Right lobe of liver (tissue), 6 donors: ENCODE results near the gene ARHGEF37. TPM values are rescaled to one million over a fixed set of nuclear protein-coding genes. Genes with fewer than 3 reads are reported as not detected.

Experiments
- ATAC-seq, 4 donors: fragments of 200-7000 bp; cut with Tn5 transposase; one replicate each; pipeline ENCODE4 v1.9.1; 2020; ENCODE audit warnings: mild to moderate bottlenecking in 4 of 4, moderate library complexity in 4 of 4
- DNase-seq, 3 donors: peaks; one replicate each; pipeline ENCODE4 v3.0.0-alpha.2; 2020
- H3K27ac ChIP-seq, 3 donors: fragments of 200-600 bp; one replicate each; pipeline ENCODE4 v1.8.0; 2022
- H3K27me3 ChIP-seq, 2 donors: fragments of 200-600 bp; one replicate each; pipeline ENCODE4 v1.8.0; 2022
- H3K36me3 ChIP-seq, 4 donors: fragments of 200-600 bp; sonication (generic) in 1 of 4; one replicate each; pipeline versions ENCODE4 v1.5.1 to v1.8.0; 2017 to 2022; ENCODE audit warnings: control low read depth in 1 of 4
- H3K4me1 ChIP-seq, 4 donors: fragments of 200-600 bp; sonication (generic) in 1 of 4; one replicate each; pipeline versions ENCODE4 v1.5.1 to v1.8.0; 2017 to 2022; ENCODE audit warnings: control low read depth in 1 of 4
- H3K4me3 ChIP-seq, 3 donors: fragments of 200-600 bp; one replicate each; pipeline ENCODE4 v1.8.0; 2022
- H3K9me3 ChIP-seq, 4 donors: fragments of 200-600 bp; sonication (generic) in 1 of 4; one replicate each; pipeline versions ENCODE4 v1.5.1 to v1.8.0; 2017 to 2022; ENCODE audit warnings: control low read depth in 1 of 4
- POLR2A ChIP-seq: fragments of 450-650 bp; IDR thresholded peaks from one replicate; pipeline ENCODE4 v1.6.1; 2017; ENCODE audit warnings: antibody characterized with exemption, mild to moderate bottlenecking
- WGBS: methylation state at CpG from one replicate; pipeline ENCODE4 v1.1.6; 2018; ENCODE audit warnings: low coverage, low lambda C conversion rate; ENCODE audit not compliant: insufficient coverage; ENCODE audit errors: missing lambda C conversion rate; 5-methylcytosine and 5-hydroxymethylcytosine counted together
- intact Hi-C, 2 donors: fragments of 100-400 bp; cut with DNase I; formaldehyde crosslinking; loops; one replicate each; pipeline versions ENCODE4 v1.11.2 to v1.14.1; 2022
- total RNA-seq, 6 experiments: library from RNA; depleted of rRNA in 2 of 6; stranded (reverse); fragments of >200 nt in 2 of 6; fragmentation: NEBNext Ultra II Directional in 3 of 6; extraction: Animal tissue kit (Norgen Biotek cat#: 25700) in 3 of 6; gene quantifications; one replicate each; pipeline versions ENCODE4 v1.1.0 to v1.2.4, GENCODE V29; 2016 to 2023
- TF ChIP-seq, protein P1 (sequence below), 4 donors: fragments of 200-600 bp in 3 of 4; fragments of 450-650 bp in 1 of 4; IDR thresholded peaks; one replicate each; pipeline versions ENCODE4 v1.5.1 to v1.8.0; 2016 to 2022; ENCODE audit warnings: antibody characterized with exemption in 4 of 4, mild to moderate bottlenecking in 2 of 4
- donor health status: DM: no; HTN: yes; CAD: no.
- donor health status: DM: no; HTN: no; CAD: no.
- donor health status: DM: no; HTN: no; CAD: no.
- donor health status: DM: no; HTN: yes; CAD: no.
- donor health status: DM: no; HTN: yes; CAD: no.

The ARHGEF37 gene
- total RNA-seq, 6 experiments from 2014 or later: 1.6 to 7.3 (median 2.1) TPM

DNA sequence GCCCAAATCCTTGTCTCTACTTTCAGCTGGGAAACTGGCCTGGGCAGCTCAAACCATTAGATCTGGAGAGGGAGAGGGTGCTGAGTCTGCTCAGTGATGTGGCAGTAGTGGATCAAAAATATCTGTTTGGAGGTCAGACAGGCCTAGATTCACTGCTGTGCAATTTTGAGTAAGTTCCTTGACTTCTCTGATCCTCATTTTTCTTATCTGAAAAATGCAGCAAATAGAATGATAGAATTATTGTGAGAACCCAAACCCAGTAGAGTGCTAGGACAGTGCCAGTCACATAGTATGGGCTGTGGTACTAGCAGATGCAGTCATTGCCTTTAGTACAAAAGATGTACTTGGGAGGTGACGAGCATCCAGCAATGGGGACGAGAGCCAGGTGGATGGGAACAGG lies 50.2 kb downstream of the ARHGEF37 start:
- no peak overlapping the region for H3K27ac ChIP-seq
- H3K4me1 ChIP-seq: no peaks in the 10 kb centered on the region
- no peak for ATAC-seq
- no peaks in the 10 kb centered on the region for H3K9me3 ChIP-seq
- H3K27me3 ChIP-seq: no peaks in the 10 kb centered on the region
- intact Hi-C loops: loop anchor here in 1 of 2 donors (10.0 kb wide), 1 partner anchor 363 kb away; no protein-coding TSS in a partner anchor
- H3K4me3 ChIP-seq: no peak overlapping the region
- no peak for TF ChIP-seq POLR2A
- TF ChIP-seq, protein P1, sequence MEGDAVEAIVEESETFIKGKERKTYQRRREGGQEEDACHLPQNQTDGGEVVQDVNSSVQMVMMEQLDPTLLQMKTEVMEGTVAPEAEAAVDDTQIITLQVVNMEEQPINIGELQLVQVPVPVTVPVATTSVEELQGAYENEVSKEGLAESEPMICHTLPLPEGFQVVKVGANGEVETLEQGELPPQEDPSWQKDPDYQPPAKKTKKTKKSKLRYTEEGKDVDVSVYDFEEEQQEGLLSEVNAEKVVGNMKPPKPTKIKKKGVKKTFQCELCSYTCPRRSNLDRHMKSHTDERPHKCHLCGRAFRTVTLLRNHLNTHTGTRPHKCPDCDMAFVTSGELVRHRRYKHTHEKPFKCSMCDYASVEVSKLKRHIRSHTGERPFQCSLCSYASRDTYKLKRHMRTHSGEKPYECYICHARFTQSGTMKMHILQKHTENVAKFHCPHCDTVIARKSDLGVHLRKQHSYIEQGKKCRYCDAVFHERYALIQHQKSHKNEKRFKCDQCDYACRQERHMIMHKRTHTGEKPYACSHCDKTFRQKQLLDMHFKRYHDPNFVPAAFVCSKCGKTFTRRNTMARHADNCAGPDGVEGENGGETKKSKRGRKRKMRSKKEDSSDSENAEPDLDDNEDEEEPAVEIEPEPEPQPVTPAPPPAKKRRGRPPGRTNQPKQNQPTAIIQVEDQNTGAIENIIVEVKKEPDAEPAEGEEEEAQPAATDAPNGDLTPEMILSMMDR (IDR thresholded peaks at IDR 0.05): no peak
- H3K36me3 ChIP-seq: no peaks in the 10 kb centered on the region
- no peak for DNase-seq
- 90% methylated on average over 2 of the region's 2 CpGs for WGBS

DNA sequence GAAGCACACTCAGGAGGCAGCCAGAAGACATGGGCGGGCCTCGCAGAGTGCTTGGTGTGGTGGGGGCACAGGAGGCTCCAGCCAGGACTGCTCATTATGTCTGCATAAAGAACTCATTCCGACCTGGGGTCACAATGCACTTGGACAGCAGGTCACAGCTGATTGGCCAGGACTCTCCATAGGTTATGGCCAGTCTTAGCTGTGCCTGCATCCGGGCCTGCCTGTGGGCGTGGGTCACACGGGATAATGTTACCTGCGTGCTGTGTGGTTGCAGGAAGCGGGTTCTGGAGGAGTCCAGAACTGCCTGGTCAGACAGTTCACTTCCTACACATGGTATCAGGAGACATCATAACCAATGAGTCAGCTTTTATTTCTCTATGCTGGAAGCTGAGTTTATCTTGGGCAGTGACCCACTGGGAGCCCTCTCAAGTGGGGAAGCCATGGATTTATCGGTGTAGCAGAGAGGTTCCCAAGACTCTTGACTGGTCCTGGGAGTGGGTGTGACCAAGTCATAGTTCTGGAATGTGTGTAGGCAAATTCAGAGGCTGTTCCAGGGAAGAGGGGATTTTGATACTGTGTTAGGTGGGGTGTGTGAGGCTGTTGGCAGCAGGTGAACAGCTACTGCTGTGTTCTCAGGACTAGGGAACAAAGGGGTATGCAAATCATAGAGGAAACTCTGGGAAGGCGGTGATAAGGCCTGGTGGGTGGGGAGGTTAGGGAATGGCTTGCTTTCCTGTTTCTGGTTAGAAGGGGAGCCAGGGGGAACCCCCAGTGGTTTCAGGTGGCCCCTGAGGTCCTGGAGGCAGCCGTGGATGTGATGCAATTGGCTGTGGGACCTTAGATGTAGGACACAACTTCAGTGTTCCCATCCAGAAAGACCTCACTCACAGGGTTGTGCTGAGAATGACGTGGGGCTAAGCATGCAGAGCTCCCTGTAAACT lies 51.3 kb downstream of the ARHGEF37 start:
- peak in 3 of 4 donors; percentile 15 to 22 (median 18) for ATAC-seq
- DNase-seq: no peak
- Histone ChIP-seq H3K4me1 (no peaks in the 10 kb centered on the region), H3K27me3 (no peaks in the 10 kb centered on the region), H3K9me3 (no peaks in the 10 kb centered on the region), H3K4me3 (no peak overlapping the region), H3K27ac (no peak overlapping the region), H3K36me3 (no peaks in the 10 kb centered on the region)
- TF ChIP-seq POLR2A: no peak
- TF ChIP-seq, protein P1 (IDR thresholded peaks at IDR 0.05): no peak
- WGBS: 55% methylated on average over 1 of the region's 12 CpGs
- intact Hi-C loops: loop anchor here in 1 of 2 donors (10.0 kb wide), 1 partner anchor 362 kb away; no protein-coding TSS in a partner anchor

DNA sequence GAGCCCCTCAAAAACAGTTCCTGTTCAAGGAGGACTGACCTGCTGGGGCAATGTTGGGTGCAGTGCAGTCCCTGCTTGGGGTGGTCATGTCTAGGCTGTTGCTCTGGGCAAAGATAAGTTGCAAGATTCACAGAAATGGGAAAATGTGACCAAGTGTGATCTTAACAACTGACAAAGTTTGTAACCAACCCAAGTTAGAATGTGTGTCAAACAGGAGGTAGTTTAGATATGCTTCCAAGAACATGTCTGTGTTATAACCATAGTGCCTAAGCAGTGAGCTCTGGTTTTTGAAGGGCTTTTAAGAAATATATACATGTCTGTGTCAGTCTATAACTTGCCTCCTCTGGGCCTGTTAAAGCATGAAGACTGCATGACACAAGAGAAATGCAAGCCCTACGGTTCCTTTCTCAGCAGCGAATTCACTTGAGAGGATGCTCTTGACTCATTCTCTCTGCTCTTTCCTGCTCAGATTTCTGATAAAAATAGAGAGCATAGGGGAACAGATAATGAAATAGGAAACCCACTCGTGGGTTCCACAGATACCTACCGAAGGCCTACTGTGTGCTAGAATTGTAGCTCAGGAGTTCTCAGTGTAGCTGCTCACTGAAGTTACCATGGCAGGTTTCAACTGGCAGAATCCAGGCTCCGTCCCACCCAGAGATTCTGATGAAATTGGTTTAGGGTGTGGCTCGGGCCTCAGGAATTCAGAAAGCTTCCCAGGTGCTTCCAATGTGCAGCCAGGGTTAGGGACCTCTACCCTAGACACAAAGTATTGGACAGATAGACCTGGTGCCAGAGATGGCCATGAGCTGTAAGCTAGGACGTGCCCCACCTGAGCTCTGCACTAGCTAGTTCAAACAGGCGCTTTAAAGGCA lies 52.4 kb downstream of the ARHGEF37 start:
- no peaks in the 10 kb centered on the region for H3K4me1 ChIP-seq
- TF ChIP-seq, protein P1 (IDR thresholded peaks at IDR 0.05): no peak
- no peak for TF ChIP-seq POLR2A
- WGBS: 66% methylated on average over 6 of the region's 8 CpGs

DNA sequence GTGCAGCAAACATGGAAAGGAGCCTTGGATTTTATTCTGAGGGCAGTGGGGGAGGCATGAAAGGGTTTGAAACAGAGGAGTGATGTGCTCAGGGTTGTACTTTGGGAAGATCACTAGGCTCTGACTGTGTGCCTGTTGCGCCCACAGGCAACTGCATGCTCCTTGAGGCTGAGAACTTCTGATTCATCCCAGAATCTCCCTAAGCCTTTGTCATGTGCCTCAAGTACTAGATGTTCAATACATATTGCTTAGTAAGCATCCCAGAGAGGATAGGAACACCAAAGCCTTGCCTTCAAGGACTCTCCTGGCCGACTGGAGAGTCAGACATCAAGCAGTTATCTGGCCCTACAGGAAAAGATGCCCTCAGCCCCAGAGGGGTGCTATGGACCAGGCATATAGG lies 54.1 kb downstream of the ARHGEF37 start:
- Histone ChIP-seq H3K27ac (no peak overlapping the region), H3K9me3 (no peaks in the 10 kb centered on the region), H3K27me3 (no peaks in the 10 kb centered on the region), H3K36me3 (no peaks in the 10 kb centered on the region), H3K4me1 (peaks cover 0 to 12% (median 3%) of the 10 kb centered on the region in 4 donors), H3K4me3 (no peak overlapping the region)
- 67% methylated on average over 1 of the region's 2 CpGs for WGBS
- DNase-seq (no peak), ATAC-seq (no peak)
- TF ChIP-seq POLR2A: no peak
- TF ChIP-seq, protein P1 (IDR thresholded peaks at IDR 0.05): no peak
- intact Hi-C loops: loop anchor here (5.0 to 10.0 kb wide), 3 partner anchors 192 to 359 kb away; no protein-coding TSS in a partner anchor

More for the DNA sequence above, 52.4 kb downstream of the ARHGEF37 start:
- Histone ChIP-seq H3K36me3 (no peaks in the 10 kb centered on the region), H3K27me3 (no peaks in the 10 kb centered on the region), H3K9me3 (no peaks in the 10 kb centered on the region), H3K27ac (no peak overlapping the region), H3K4me3 (no peak overlapping the region)
- intact Hi-C loops: loop anchor here in 1 of 2 donors (10.0 kb wide), 1 partner anchor 361 kb away; no protein-coding TSS in a partner anchor
- no peak for DNase-seq
- no peak for ATAC-seq
